Choroid plexus epithelial cell (primary cell): Measurements from ENCODE around the gene HEG1.

ENCODE experiments used
- DNase-seq: peaks from one replicate; pipeline ENCODE4 v3.0.0-alpha.2; 2010; ENCODE audit warnings: low read depth
- H3K4me3 ChIP-seq: 2 replicates; pipeline ENCODE4 v1.5.1; 2011; ENCODE audit warnings: low read depth, mild to moderate bottlenecking, control low read depth, low read length, moderate library complexity
- TF ChIP-seq, protein P1 (sequence below): conservative IDR thresholded peaks from 2 replicates; pipeline ENCODE4 v1.5.1; 2011; ENCODE audit warnings: low read depth, mild to moderate bottlenecking, control low read depth, inconsistent platforms, low read length, moderate library complexity

Gene HEG1

DNA sequence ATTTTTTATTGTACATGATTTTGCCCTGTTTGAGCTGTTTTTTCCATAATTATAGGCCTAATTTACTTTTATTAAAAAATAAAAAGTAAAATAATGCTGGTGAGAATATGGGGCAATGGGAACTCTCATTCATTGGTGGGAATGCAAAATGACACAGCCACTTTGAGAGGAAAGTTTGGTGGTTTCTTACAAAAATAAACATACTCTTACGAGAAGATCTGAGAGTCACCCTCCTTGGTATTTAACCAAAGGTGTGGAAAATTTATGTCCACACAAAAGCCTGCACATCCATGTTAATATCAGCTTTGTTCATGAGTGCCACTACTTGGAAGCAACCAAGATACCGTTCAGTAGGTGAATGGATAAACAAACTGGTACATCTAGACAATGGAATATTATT is 131.1 kb downstream of the HEG1 start:
- TF ChIP-seq, protein P1, sequence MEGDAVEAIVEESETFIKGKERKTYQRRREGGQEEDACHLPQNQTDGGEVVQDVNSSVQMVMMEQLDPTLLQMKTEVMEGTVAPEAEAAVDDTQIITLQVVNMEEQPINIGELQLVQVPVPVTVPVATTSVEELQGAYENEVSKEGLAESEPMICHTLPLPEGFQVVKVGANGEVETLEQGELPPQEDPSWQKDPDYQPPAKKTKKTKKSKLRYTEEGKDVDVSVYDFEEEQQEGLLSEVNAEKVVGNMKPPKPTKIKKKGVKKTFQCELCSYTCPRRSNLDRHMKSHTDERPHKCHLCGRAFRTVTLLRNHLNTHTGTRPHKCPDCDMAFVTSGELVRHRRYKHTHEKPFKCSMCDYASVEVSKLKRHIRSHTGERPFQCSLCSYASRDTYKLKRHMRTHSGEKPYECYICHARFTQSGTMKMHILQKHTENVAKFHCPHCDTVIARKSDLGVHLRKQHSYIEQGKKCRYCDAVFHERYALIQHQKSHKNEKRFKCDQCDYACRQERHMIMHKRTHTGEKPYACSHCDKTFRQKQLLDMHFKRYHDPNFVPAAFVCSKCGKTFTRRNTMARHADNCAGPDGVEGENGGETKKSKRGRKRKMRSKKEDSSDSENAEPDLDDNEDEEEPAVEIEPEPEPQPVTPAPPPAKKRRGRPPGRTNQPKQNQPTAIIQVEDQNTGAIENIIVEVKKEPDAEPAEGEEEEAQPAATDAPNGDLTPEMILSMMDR: no peak
- no peak for DNase-seq
- H3K4me3 ChIP-seq: no peak overlapping the region

DNA sequence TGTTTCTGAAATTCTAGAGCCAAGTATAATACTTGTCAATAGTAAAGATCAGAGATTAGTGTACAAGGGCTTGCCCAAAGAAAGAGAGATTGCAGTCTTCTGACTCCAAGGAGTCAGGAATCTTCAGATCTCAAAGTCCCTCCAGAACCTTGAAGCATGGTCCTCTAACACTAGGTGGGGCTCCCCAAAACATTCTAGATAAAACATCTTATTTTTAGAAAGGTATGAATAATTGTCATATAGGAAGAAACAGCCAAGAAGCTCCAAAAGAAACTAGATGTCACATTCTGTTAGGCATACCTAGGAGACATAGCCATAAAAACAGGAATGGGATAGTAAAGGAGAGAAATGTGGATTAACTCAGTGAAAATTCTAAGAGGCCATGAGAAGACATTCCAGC is 132.0 kb downstream of the HEG1 start:
- TF ChIP-seq, protein P1: peak; percentile 35
- DNase-seq: peak; percentile 22
- no peak overlapping the region for H3K4me3 ChIP-seq

DNA sequence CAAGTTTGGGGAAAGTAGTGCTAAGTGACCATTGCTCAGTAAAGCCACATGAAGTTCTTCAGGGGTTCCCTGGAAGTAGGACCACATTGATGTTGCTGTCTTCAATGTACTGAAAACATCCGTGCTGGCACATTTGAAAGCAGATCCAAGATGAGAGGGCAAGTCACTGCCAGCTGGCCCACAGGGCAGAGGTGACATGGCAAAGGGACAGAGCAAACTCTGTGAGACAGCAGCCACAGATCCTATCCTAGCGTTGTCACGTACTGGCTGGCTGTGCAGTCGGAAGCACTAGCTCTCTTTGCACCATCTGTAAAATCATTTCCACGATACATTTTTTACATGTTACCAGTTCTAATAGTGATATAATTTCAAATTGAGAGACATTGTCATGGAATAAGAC is 135.1 kb downstream of the HEG1 start:
- TF ChIP-seq, protein P1: no peak
- no peak for DNase-seq
- no peak overlapping the region for H3K4me3 ChIP-seq

DNA sequence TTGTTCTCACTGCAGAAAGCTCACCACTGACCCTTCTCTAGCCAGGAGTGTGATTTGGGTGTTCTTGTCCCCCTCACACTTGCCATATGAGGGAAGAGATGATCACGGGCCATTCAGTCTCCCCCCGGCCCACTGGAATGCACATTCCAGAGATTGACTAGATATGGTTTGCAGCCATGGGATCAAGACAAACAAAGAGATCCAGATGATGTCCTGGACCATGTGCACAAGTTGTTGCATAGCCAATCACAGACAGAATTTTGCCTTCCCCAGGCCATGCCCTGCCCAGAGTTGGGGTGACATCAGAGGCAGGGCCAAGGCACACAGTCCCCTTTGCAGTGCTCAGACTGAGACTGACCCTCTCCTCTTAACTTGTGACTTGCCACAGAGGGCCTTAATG is 136.0 kb downstream of the HEG1 start:
- TF ChIP-seq, protein P1: no peak
- H3K4me3 ChIP-seq: no peak overlapping the region
- peak; percentile 39 for DNase-seq

DNA sequence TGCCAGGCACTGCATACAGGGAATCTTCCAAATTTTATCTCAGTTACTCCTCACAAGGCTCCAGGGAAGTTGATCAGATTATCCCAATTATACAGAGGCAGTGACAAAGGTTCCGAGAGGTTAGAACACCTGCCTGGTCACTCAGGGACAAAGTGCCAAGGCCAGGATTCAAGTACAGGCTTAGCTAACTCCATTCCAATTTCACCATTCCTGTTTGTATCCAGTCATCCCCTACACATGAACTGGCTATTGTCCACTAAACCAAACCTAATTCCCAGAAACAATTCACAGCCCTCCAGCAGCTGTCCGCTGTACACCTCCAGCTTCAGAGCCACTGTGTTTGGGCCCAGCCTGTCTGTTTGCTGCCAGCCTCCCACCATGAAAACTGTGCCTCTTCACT is 137.3 kb downstream of the HEG1 start:
- no peak overlapping the region for H3K4me3 ChIP-seq
- DNase-seq: no peak
- TF ChIP-seq, protein P1: no peak

DNA sequence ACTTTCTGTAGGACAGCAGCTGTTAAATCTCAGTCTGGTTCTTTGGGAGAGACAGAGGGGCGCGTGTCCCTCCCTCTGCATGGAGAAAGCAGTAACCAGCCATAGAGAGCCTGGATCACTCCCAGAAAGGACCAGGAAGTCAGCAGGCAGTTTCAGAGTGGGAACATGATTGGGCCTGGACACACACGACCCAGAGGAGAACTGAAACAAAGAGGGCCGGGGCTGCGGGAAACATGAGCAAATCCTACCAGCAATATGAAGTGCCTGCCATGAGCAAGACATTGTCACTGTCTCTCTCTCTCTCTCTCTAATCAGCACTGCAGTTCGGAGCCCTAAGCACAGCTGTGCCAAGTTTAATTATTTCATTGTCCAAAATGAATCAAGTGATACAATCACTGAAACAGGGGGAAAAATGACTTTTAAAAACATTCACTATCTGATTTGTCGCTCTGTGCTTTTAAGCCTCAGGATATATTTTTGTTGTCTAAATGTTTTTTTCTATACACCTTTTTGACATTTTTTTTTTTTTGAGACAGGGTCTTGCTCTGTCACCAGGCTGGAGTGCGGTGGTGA is 138.9 kb downstream of the HEG1 start:
- TF ChIP-seq, protein P1: no peak
- H3K4me3 ChIP-seq: no peak overlapping the region
- no peak for DNase-seq
